Measurements from ENCODE around the gene IGFBP4. TPM values are rescaled to one million over a fixed set of nuclear protein-coding genes. Genes with fewer than 3 reads are reported as not detected.

IGFBP4 gene
- total RNA-seq, 1 donor from 2014 or later, result 84.3 TPM

- H3K36me3 Mint-ChIP-seq (ENCODE audit: low read depth), result no peaks in the 10 kb centered on the region
- H3K27me3 Mint-ChIP-seq (ENCODE audit: insufficient read depth), result peaks cover 4% of the 10 kb centered on the region
- no peaks in the 10 kb centered on the region for H3K9me3 Mint-ChIP-seq
- no peak overlapping the region for H3K4me3 Mint-ChIP-seq
- intact Hi-C loops (cut with micrococcal nuclease), result no loop called here
- DNase-seq (ENCODE audit: low spot score), result no peak
- H3K4me1 Mint-ChIP-seq (ENCODE audit: low read depth), result peaks cover 15% of the 10 kb centered on the region
- peak overlapping the region; percentile 1 for H3K27ac Mint-ChIP-seq
Observed at GRCh38 chr17:40472733-40473452, 29.6 kb downstream of the IGFBP4 start.

GRCh38 chr17:40473573-40474365 lies 30.5 kb downstream of the IGFBP4 start:
- Mint-ChIP-seq H3K27ac (peak overlapping the region; percentile 18), H3K4me3 (no peak overlapping the region)
- intact Hi-C loops (cut with micrococcal nuclease), result no loop called here

GRCh38 chr17:40474419-40475002 lies 31.3 kb downstream of the IGFBP4 start:
- intact Hi-C loops (cut with micrococcal nuclease), result loop anchor here (5.0 kb wide), 1 partner anchor 72 kb away; no protein-coding TSS in a partner anchor
- Mint-ChIP-seq H3K4me3 (no peak overlapping the region), H3K36me3 (ENCODE audit: low read depth) (peaks cover 5% of the 10 kb centered on the region)

More at GRCh38 chr17:40473573-40474365, 30.5 kb downstream of the IGFBP4 start:
- Mint-ChIP-seq H3K27me3 (ENCODE audit: insufficient read depth) (peaks cover 4% of the 10 kb centered on the region), H3K4me1 (ENCODE audit: low read depth) (peaks cover 18% of the 10 kb centered on the region), H3K9me3 (no peaks in the 10 kb centered on the region), H3K36me3 (ENCODE audit: low read depth) (peaks cover 1% of the 10 kb centered on the region)
- DNase-seq (ENCODE audit: low spot score), result no peak

GRCh38 chr17:40475234-40475908 lies 32.1 kb downstream of the IGFBP4 start:
- Mint-ChIP-seq H3K4me3 (no peak overlapping the region), H3K27ac (no peak overlapping the region), H3K9me3 (no peaks in the 10 kb centered on the region), H3K4me1 (ENCODE audit: low read depth) (peaks cover 33% of the 10 kb centered on the region), H3K27me3 (ENCODE audit: insufficient read depth) (no peaks in the 10 kb centered on the region), H3K36me3 (ENCODE audit: low read depth) (peaks cover 5% of the 10 kb centered on the region)
- intact Hi-C loops (cut with micrococcal nuclease), result loop anchor here (5.0 kb wide), 1 partner anchor 73 kb away; no protein-coding TSS in a partner anchor
- no peak for DNase-seq (ENCODE audit: low spot score)

More at GRCh38 chr17:40474419-40475002, 31.3 kb downstream of the IGFBP4 start:
- H3K27ac Mint-ChIP-seq, result no peak overlapping the region
- peaks cover 25% of the 10 kb centered on the region for H3K4me1 Mint-ChIP-seq (ENCODE audit: low read depth)
- no peaks in the 10 kb centered on the region for H3K9me3 Mint-ChIP-seq
- H3K27me3 Mint-ChIP-seq (ENCODE audit: insufficient read depth), result peaks cover 3% of the 10 kb centered on the region
- no peak for DNase-seq (ENCODE audit: low spot score)

GRCh38 chr17:40477796-40478195 lies 34.5 kb downstream of the IGFBP4 start:
- Mint-ChIP-seq H3K27ac (peak overlapping the region; percentile 61), H3K4me3 (no peak overlapping the region), H3K27me3 (ENCODE audit: insufficient read depth) (no peaks in the 10 kb centered on the region), H3K36me3 (ENCODE audit: low read depth) (peaks cover 13% of the 10 kb centered on the region), H3K9me3 (no peaks in the 10 kb centered on the region), H3K4me1 (ENCODE audit: low read depth) (peaks cover 58% of the 10 kb centered on the region)
- intact Hi-C loops (cut with micrococcal nuclease), result loop anchor here (5.0 kb wide), 1 partner anchor 75 kb away; no protein-coding TSS in a partner anchor
- no peak for DNase-seq (ENCODE audit: low spot score)

GRCh38 chr17:40478486-40478885 lies 35.2 kb downstream of the IGFBP4 start:
- H3K4me1 Mint-ChIP-seq (ENCODE audit: low read depth), result peaks cover 63% of the 10 kb centered on the region
- no peaks in the 10 kb centered on the region for H3K9me3 Mint-ChIP-seq
- DNase-seq (ENCODE audit: low spot score), result no peak
- H3K4me3 Mint-ChIP-seq, result no peak overlapping the region
- peaks cover 13% of the 10 kb centered on the region for H3K36me3 Mint-ChIP-seq (ENCODE audit: low read depth)
- H3K27ac Mint-ChIP-seq, result peak overlapping the region; percentile 81
- H3K27me3 Mint-ChIP-seq (ENCODE audit: insufficient read depth), result no peaks in the 10 kb centered on the region
- intact Hi-C loops (cut with micrococcal nuclease), result loop anchor here (5.0 kb wide), 1 partner anchor 76 kb away; no protein-coding TSS in a partner anchor

- Mint-ChIP-seq H3K4me3 (peak overlapping the region; percentile 84), H3K27ac (peak overlapping the region; percentile 99), H3K4me1 (ENCODE audit: low read depth) (peaks cover 77% of the 10 kb centered on the region), H3K27me3 (ENCODE audit: insufficient read depth) (no peaks in the 10 kb centered on the region), H3K9me3 (no peaks in the 10 kb centered on the region), H3K36me3 (ENCODE audit: low read depth) (peaks cover 13% of the 10 kb centered on the region)
- intact Hi-C loops (cut with micrococcal nuclease), result loop anchor here (1.0 to 5.0 kb wide), 10 partner anchors 35 to 157 kb away; partner anchors contain the start of gene TOP2A
- no peak for DNase-seq (ENCODE audit: low spot score)
Observed at GRCh38 chr17:40479754-40480480, 36.7 kb downstream of the IGFBP4 start.

- intact Hi-C loops (cut with micrococcal nuclease), result loop anchor here (1.0 to 2.0 kb wide), 9 partner anchors 35 to 158 kb away; partner anchors contain the start of gene TOP2A
- Mint-ChIP-seq H3K4me3 (peak overlapping the region; percentile 84), H3K27ac (peak overlapping the region; percentile 99), H3K36me3 (ENCODE audit: low read depth) (peaks cover 14% of the 10 kb centered on the region), H3K9me3 (no peaks in the 10 kb centered on the region), H3K4me1 (ENCODE audit: low read depth) (peaks cover 84% of the 10 kb centered on the region), H3K27me3 (ENCODE audit: insufficient read depth) (no peaks in the 10 kb centered on the region)
- peak; percentile 76 for DNase-seq (ENCODE audit: low spot score)
Observed at GRCh38 chr17:40480501-40481003, 37.3 kb downstream of the IGFBP4 start.

GRCh38 chr17:40481106-40481505 lies 37.9 kb downstream of the IGFBP4 start:
- no peak for DNase-seq (ENCODE audit: low spot score)
- Mint-ChIP-seq H3K4me1 (ENCODE audit: low read depth) (peaks cover 89% of the 10 kb centered on the region), H3K27me3 (ENCODE audit: insufficient read depth) (no peaks in the 10 kb centered on the region), H3K4me3 (peak overlapping the region; percentile 84), H3K36me3 (ENCODE audit: low read depth) (peaks cover 15% of the 10 kb centered on the region), H3K9me3 (no peaks in the 10 kb centered on the region), H3K27ac (peak overlapping the region; percentile 99)
- intact Hi-C loops (cut with micrococcal nuclease), result loop anchor here (2.0 kb wide), 3 partner anchors 60 to 158 kb away; partner anchors contain the start of gene TOP2A

- Mint-ChIP-seq H3K27me3 (ENCODE audit: insufficient read depth) (no peaks in the 10 kb centered on the region), H3K4me1 (ENCODE audit: low read depth) (peaks cover 87% of the 10 kb centered on the region), H3K4me3 (peak overlapping the region; percentile 26), H3K27ac (peak overlapping the region; percentile 99), H3K36me3 (ENCODE audit: low read depth) (peaks cover 15% of the 10 kb centered on the region), H3K9me3 (no peaks in the 10 kb centered on the region)
- DNase-seq (ENCODE audit: low spot score), result no peak
- intact Hi-C loops (cut with micrococcal nuclease), result no loop called here
Observed at GRCh38 chr17:40482722-40483121, 39.5 kb downstream of the IGFBP4 start.

GRCh38 chr17:40483679-40484078 lies 40.4 kb downstream of the IGFBP4 start:
- intact Hi-C loops (cut with micrococcal nuclease), result no loop called here
- H3K9me3 Mint-ChIP-seq, result no peaks in the 10 kb centered on the region

More at GRCh38 chr17:40483679-40484078, 40.4 kb downstream of the IGFBP4 start:
- H3K4me3 Mint-ChIP-seq, result no peak overlapping the region
- no peaks in the 10 kb centered on the region for H3K27me3 Mint-ChIP-seq (ENCODE audit: insufficient read depth)
- peak overlapping the region; percentile 77 for H3K27ac Mint-ChIP-seq
- H3K4me1 Mint-ChIP-seq (ENCODE audit: low read depth), result peaks cover 94% of the 10 kb centered on the region
- peaks cover 15% of the 10 kb centered on the region for H3K36me3 Mint-ChIP-seq (ENCODE audit: low read depth)
- no peak for DNase-seq (ENCODE audit: low spot score)

Data from activated T-helper 1 cell treated with anti-CD3 and anti-CD28 coated beads, Interleukin-12 subunit alpha, Interleukin-12 subunit beta, Interleukin-2, Interleukin-4 antibody, amounts not matched to agents 30 ng/mL and 10 ng/mL and 1 ng/mL, durations not matched to agents 14 hours and 24 hours and 36 hours (primary cell).